HCT116 (cell line): Measurements from ENCODE around the gene DEFB108B.
"Not testable (repeated sequence)": the region's sequence is repeated elsewhere in the genome, so short reads cannot be mapped to it uniquely, and the experiment has no call there.

Experiments used
- ATF3 ChIP-seq: IDR thresholded peaks from 2 replicates; pipeline ENCODE4 v1.6.1; 2012
- CBX3 ChIP-seq: IDR thresholded peaks from 2 replicates; pipeline ENCODE4 v1.6.1; 2012; ENCODE audit warnings: low read depth
- CEBPB ChIP-seq: IDR thresholded peaks from 2 replicates; pipeline ENCODE4 v1.6.1; 2012; ENCODE audit warnings: low read depth
- CTCF ChIP-seq, 3 experiments: fragments of 200-600 bp in 1 of 3; sonication (generic) in 1 of 3; IDR thresholded peaks in 2 of 3; conservative IDR thresholded peaks in 1 of 3; 2 replicates each; pipeline ENCODE4 v1.5.1; 2012 to 2017; ENCODE audit warnings: low read depth in 2 of 3, low read length in 2 of 3, antibody characterized with exemption in 1 of 3, borderline replicate concordance in 1 of 3, control low read depth in 1 of 3, mild to moderate bottlenecking in 1 of 3, mixed read lengths in 1 of 3, mixed run types in 1 of 3, moderate library complexity in 1 of 3; ENCODE audit not compliant: insufficient read depth in 1 of 3
- ELF1 ChIP-seq: IDR thresholded peaks from 2 replicates; pipeline ENCODE4 v1.6.1; 2012; ENCODE audit warnings: low read depth, borderline replicate concordance
- EZH2 ChIP-seq: fragments of 200-600 bp; sonication (generic); IDR thresholded peaks from 2 replicates; pipeline ENCODE4 v1.6.1; 2017; ENCODE audit warnings: antibody characterized with exemption, mixed run types
- POLR2A ChIP-seq: IDR thresholded peaks from 2 replicates; pipeline ENCODE4 v1.7.0; 2011; ENCODE audit warnings: borderline replicate concordance; ENCODE audit not compliant: insufficient read depth, insufficient read length; ENCODE audit errors: extremely low read depth
- POLR2AphosphoS5 ChIP-seq: IDR thresholded peaks from 2 replicates; pipeline ENCODE4 v1.6.1; 2011; ENCODE audit warnings: mild to moderate bottlenecking, low read depth, low read length, moderate library complexity
- RAD21 ChIP-seq: IDR thresholded peaks from 2 replicates; pipeline ENCODE4 v1.6.1; 2012; ENCODE audit warnings: low read depth, mild to moderate bottlenecking
- SP1 ChIP-seq: IDR thresholded peaks from 2 replicates; pipeline ENCODE4 v1.6.1; 2012; ENCODE audit warnings: low read depth
- ZNF274 ChIP-seq: fragments of 200-500 bp; sonication (Bioruptor generic); IDR thresholded peaks from 2 replicates; pipeline ENCODE4 v1.6.1; 2014; ENCODE audit warnings: mild to moderate bottlenecking, low read depth, low read length, inconsistent platforms

- TF ChIP-seq RAD21; CTCF (IDR thresholded peaks at IDR 0.05 in 2 of 3, conservative IDR thresholded peaks at IDR 0.05 in 1 of 3; ENCODE audit: borderline replicate concordance in 1 of 3, insufficient read depth in 1 of 3, low read depth in 2 of 3, low read length in 2 of 3); ATF3; SP1; CBX3; POLR2A; EZH2; POLR2AphosphoS5; CEBPB; ELF1; ZNF274: not testable (repeated sequence)
These were observed 36.2 kb upstream of the DEFB108B start for GRCh38 chr11:71796781-71797180.
